Measurements from ENCODE around the gene NME7. TPM values are rescaled to one million over a fixed set of nuclear protein-coding genes. Genes with fewer than 3 reads are reported as not detected.
A peak's percentile ranks its signal among the peaks of the same experiment; 100 is the strongest.
"Not testable (repeated sequence)": the region's sequence is repeated elsewhere in the genome, so short reads cannot be mapped to it uniquely, and the experiment has no call there.

The NME7 gene
- total RNA-seq, 1 experiment from 2014 or later: 12.0 TPM

GRCh38 chr1:169204157-169204556 lies 163.4 kb downstream of the NME7 start:
- in situ Hi-C loops (cut with HindIII; ENCODE audit: low pct_unique_long_range_greater_than_20kb, low sequenced_read_pairs): no loop called here
- no peak for DNase-seq (ENCODE audit: low read depth, low spot score)

GRCh38 chr1:169202791-169203665 lies 164.6 kb downstream of the NME7 start:
- no peak for DNase-seq (ENCODE audit: low read depth, low spot score)
- in situ Hi-C loops (cut with HindIII; ENCODE audit: low pct_unique_long_range_greater_than_20kb, low sequenced_read_pairs): no loop called here

- in situ Hi-C loops (cut with HindIII; ENCODE audit: low pct_unique_long_range_greater_than_20kb, low sequenced_read_pairs): no loop called here
- no peak for DNase-seq (ENCODE audit: low read depth, low spot score)
Observed at GRCh38 chr1:169201084-169201619, 166.4 kb downstream of the NME7 start.

- no peak for DNase-seq (ENCODE audit: low read depth, low spot score)
- in situ Hi-C loops (cut with HindIII; ENCODE audit: low pct_unique_long_range_greater_than_20kb, low sequenced_read_pairs): no loop called here
Observed at GRCh38 chr1:169200319-169200718, 167.3 kb downstream of the NME7 start.

GRCh38 chr1:169196581-169196980 lies 171.0 kb downstream of the NME7 start:
- DNase-seq (ENCODE audit: low read depth, low spot score): no peak
- in situ Hi-C loops (cut with HindIII; ENCODE audit: low pct_unique_long_range_greater_than_20kb, low sequenced_read_pairs): no loop called here

GRCh38 chr1:169196161-169196560 lies 171.4 kb downstream of the NME7 start:
- no peak for DNase-seq (ENCODE audit: low read depth, low spot score)
- in situ Hi-C loops (cut with HindIII; ENCODE audit: low pct_unique_long_range_greater_than_20kb, low sequenced_read_pairs): no loop called here

GRCh38 chr1:169193191-169193850 lies 174.3 kb downstream of the NME7 start:
- DNase-seq (ENCODE audit: low read depth, low spot score): peak; percentile 7
- in situ Hi-C loops (cut with HindIII; ENCODE audit: low pct_unique_long_range_greater_than_20kb, low sequenced_read_pairs): no loop called here

- DNase-seq (ENCODE audit: low read depth, low spot score): no peak
- in situ Hi-C loops (cut with HindIII; ENCODE audit: low pct_unique_long_range_greater_than_20kb, low sequenced_read_pairs): no loop called here
Observed at GRCh38 chr1:169186106-169186505, 181.5 kb downstream of the NME7 start.

- DNase-seq (ENCODE audit: low read depth, low spot score): no peak
- in situ Hi-C loops (cut with HindIII; ENCODE audit: low pct_unique_long_range_greater_than_20kb, low sequenced_read_pairs): no loop called here
Observed at GRCh38 chr1:169184812-169185211, 182.8 kb downstream of the NME7 start.

GRCh38 chr1:169180174-169180573 lies 187.4 kb downstream of the NME7 start:
- in situ Hi-C loops (cut with HindIII; ENCODE audit: low pct_unique_long_range_greater_than_20kb, low sequenced_read_pairs): no loop called here

GRCh38 chr1:169179431-169179830 lies 188.2 kb downstream of the NME7 start:
- DNase-seq (ENCODE audit: low read depth, low spot score); in situ Hi-C loops (cut with HindIII; ENCODE audit: low pct_unique_long_range_greater_than_20kb, low sequenced_read_pairs): not testable (repeated sequence)

More at GRCh38 chr1:169180174-169180573, 187.4 kb downstream of the NME7 start:
- no peak for DNase-seq (ENCODE audit: low read depth, low spot score)

GRCh38 chr1:169175461-169175860 lies 192.1 kb downstream of the NME7 start:
- in situ Hi-C loops (cut with HindIII; ENCODE audit: low pct_unique_long_range_greater_than_20kb, low sequenced_read_pairs): no loop called here
- no peak for DNase-seq (ENCODE audit: low read depth, low spot score)

GRCh38 chr1:169163059-169163458 lies 204.5 kb downstream of the NME7 start:
- DNase-seq (ENCODE audit: low read depth, low spot score): peak; percentile 74
- in situ Hi-C loops (cut with HindIII; ENCODE audit: low pct_unique_long_range_greater_than_20kb, low sequenced_read_pairs): no loop called here

GRCh38 chr1:169161496-169162194 lies 206.0 kb downstream of the NME7 start:
- in situ Hi-C loops (cut with HindIII; ENCODE audit: low pct_unique_long_range_greater_than_20kb, low sequenced_read_pairs): no loop called here
- no peak for DNase-seq (ENCODE audit: low read depth, low spot score)

- DNase-seq (ENCODE audit: low read depth, low spot score): no peak
- in situ Hi-C loops (cut with HindIII; ENCODE audit: low pct_unique_long_range_greater_than_20kb, low sequenced_read_pairs): no loop called here
Observed at GRCh38 chr1:169160845-169161495, 206.6 kb downstream of the NME7 start.

- DNase-seq (ENCODE audit: low read depth, low spot score): no peak
- in situ Hi-C loops (cut with HindIII; ENCODE audit: low pct_unique_long_range_greater_than_20kb, low sequenced_read_pairs): no loop called here
Observed at GRCh38 chr1:169156580-169156979, 211.0 kb downstream of the NME7 start.

- no peak for DNase-seq (ENCODE audit: low read depth, low spot score)
- in situ Hi-C loops (cut with HindIII; ENCODE audit: low pct_unique_long_range_greater_than_20kb, low sequenced_read_pairs): no loop called here
Observed at GRCh38 chr1:169155675-169156074, 211.9 kb downstream of the NME7 start.
